NB4 (cell line): Measurements from ENCODE around the gene SLC25A36.

Source experiments
- CTCF ChIP-seq: IDR thresholded peaks from one replicate; pipeline ENCODE4 v1.5.1; 2012; ENCODE audit warnings: low read depth, low read length
- POLR2A ChIP-seq: IDR thresholded peaks from 2 replicates; pipeline ENCODE4 v1.6.1; 2011; ENCODE audit warnings: mild to moderate bottlenecking; ENCODE audit not compliant: insufficient read length; ENCODE audit errors: extremely low read depth

GRCh38 chr3:140920029-140920428 lies 21.6 kb upstream of the SLC25A36 start:
- TF ChIP-seq POLR2A, result no peak
- TF ChIP-seq CTCF, result no peak
